Psoas muscle (tissue), 8 donors: ENCODE measurements around the gene GALP. TPM values are rescaled to one million over a fixed set of nuclear protein-coding genes. Genes with fewer than 3 reads are reported as not detected.
"Not testable (repeated sequence)": the region's sequence is repeated elsewhere in the genome, so short reads cannot be mapped to it uniquely, and the experiment has no call there.

Source experiments
- ATAC-seq, 4 donors: fragments of 200-7000 bp; cut with Tn5 transposase; one replicate each; pipeline ENCODE4 v1.9.1; 2020; ENCODE audit warnings: moderate library complexity in 3 of 4, mild to moderate bottlenecking in 2 of 4
- DNase-seq, 2 donors: peaks; one replicate each; pipeline ENCODE4 v3.0.0-alpha.2; 2020
- H3K27ac ChIP-seq: fragments of 200-600 bp; one replicate; pipeline ENCODE4 v1.8.0; 2022
- H3K27me3 ChIP-seq, 3 donors: fragments of 200-600 bp in 1 of 3; one replicate each; pipeline versions ENCODE4 v1.6.1 to v1.8.0; 2013 to 2022; ENCODE audit warnings: low read length in 2 of 3, mild to moderate bottlenecking in 2 of 3, moderate library complexity in 1 of 3; ENCODE audit not compliant: insufficient read depth in 3 of 3
- H3K36me3 ChIP-seq, 2 donors: fragments of 200-600 bp in 1 of 2; one replicate each; pipeline versions ENCODE4 v1.6.1 to v1.8.0; 2013 to 2022; ENCODE audit warnings: low read depth in 1 of 2, mild to moderate bottlenecking in 1 of 2, moderate library complexity in 1 of 2; ENCODE audit not compliant: insufficient read depth in 1 of 2
- H3K4me1 ChIP-seq: fragments of 200-600 bp; one replicate; pipeline ENCODE4 v1.8.0; 2022
- H3K4me3 ChIP-seq: fragments of 200-600 bp; one replicate; pipeline ENCODE4 v1.8.0; 2022; ENCODE audit warnings: mild to moderate bottlenecking
- H3K9me3 ChIP-seq: fragments of 200-600 bp; one replicate; pipeline ENCODE4 v1.8.0; 2022
- WGBS, 3 donors: extraction: QIAGEN DNeasy Blood & Tissue Kit; methylation state at CpG; one replicate each; pipeline versions ENCODE4 v1.1.6 to v1.1.7; 2013; 5-methylcytosine and 5-hydroxymethylcytosine counted together
- intact Hi-C, 2 donors: fragments of 100-400 bp; cut with DNase I; formaldehyde crosslinking; loops; one replicate each; pipeline versions ENCODE4 v1.11.0 to v1.14.2; 2022
- polyA plus RNA-seq, 3 donors: library from polyadenylated mRNA; stranded (reverse); fragments of 200-250 nt; gene quantifications; one replicate each; pipeline ENCODE4 v1.2.3, GENCODE V29; 2013
- total RNA-seq, 4 donors: library from RNA; stranded (reverse); fragmentation: NEBNext Ultra II Directional in 2 of 4; extraction: Animal tissue kit (Norgen Biotek cat#: 25700) in 2 of 4; gene quantifications; one replicate each; pipeline versions ENCODE4 v1.2.1 to v1.2.4, GENCODE V29; 2021 to 2023
- TF ChIP-seq, protein P1 (sequence below): fragments of 200-600 bp; IDR thresholded peaks from one replicate; pipeline ENCODE4 v1.8.0; 2022; ENCODE audit warnings: antibody characterized with exemption
- donor health status: healthy with polysubstance abuse.
- donor health status: DM: no; HTN: no; CAD: no; lungs with moderate emphysema.
- donor health status: Bipolar disorder and iron deficiency.
- donor health status: healthy.
- donor health status: DM: yes; HTN: yes; CAD: no.
- donor health status: DM: no; HTN: no; CAD: no.
- donor health status: DM: no; HTN: no; CAD: no.
- donor health status: DM: yes; HTN: yes; CAD: no.

Gene GALP
- total and polyA plus RNA-seq, 7 donors, result not detected

DNA sequence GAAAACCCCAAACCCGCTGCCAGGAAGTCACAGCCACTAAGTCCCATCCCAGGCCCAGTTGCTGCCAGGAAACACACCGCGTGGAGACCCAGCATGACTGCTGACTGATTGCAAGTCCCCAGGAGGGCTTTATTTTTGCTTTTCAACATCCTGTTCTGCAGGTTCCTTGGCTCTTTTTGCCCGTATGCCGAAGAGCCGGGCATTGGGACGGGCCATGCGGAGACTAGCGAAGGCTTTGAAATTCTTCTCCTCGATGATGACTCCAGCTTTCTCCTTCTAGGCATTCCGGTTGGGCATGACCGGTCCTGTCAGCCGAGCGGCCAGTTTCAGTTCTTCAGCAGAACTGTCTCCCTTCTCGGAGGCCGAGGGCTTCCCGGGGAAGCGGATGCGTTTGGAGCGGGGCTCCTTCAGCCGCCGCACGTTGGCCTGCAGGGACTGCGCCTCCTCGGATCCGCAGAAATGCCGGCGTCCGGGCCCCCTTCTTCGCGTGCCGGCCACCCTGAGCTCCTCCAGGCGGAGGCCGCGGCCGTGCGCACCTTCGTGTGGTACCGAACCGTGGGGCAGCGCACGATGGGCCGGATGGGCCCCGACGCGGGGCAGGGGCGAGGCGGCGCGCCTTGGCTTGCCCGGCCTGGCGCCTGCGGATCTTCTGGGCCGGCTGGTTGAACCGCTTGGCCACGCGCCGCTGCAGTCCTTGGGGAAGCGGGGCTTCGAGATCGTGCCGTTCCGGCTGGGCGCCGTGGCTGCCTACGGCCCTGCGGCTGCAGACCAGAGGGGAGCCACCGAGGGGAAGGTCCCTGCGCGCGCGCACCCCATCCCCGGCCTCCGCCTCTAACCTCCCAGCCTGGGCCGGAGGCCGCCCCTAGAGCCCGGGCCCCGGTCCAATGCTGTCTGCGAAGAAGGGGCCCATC is 41.5 kb downstream of the GALP start:
- H3K4me1 ChIP-seq, result no peaks in the 10 kb centered on the region
- WGBS, 3 donors, result 3 to 5% (median 4%) methylated on average over 56 to 79 of the region's 79 CpGs
- H3K27me3 ChIP-seq, result peaks cover 5 to 20% (median 9%) of the 10 kb centered on the region in 3 donors
- TF ChIP-seq, protein P1, sequence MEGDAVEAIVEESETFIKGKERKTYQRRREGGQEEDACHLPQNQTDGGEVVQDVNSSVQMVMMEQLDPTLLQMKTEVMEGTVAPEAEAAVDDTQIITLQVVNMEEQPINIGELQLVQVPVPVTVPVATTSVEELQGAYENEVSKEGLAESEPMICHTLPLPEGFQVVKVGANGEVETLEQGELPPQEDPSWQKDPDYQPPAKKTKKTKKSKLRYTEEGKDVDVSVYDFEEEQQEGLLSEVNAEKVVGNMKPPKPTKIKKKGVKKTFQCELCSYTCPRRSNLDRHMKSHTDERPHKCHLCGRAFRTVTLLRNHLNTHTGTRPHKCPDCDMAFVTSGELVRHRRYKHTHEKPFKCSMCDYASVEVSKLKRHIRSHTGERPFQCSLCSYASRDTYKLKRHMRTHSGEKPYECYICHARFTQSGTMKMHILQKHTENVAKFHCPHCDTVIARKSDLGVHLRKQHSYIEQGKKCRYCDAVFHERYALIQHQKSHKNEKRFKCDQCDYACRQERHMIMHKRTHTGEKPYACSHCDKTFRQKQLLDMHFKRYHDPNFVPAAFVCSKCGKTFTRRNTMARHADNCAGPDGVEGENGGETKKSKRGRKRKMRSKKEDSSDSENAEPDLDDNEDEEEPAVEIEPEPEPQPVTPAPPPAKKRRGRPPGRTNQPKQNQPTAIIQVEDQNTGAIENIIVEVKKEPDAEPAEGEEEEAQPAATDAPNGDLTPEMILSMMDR, result no peak
- peak overlapping the region; percentile 54 for H3K4me3 ChIP-seq
- ATAC-seq (no peak), DNase-seq (no peak)
- H3K36me3 ChIP-seq, result no peaks in the 10 kb centered on the region
- intact Hi-C loops, result no loop called here
- no peak overlapping the region for H3K27ac ChIP-seq
- no peaks in the 10 kb centered on the region for H3K9me3 ChIP-seq

DNA sequence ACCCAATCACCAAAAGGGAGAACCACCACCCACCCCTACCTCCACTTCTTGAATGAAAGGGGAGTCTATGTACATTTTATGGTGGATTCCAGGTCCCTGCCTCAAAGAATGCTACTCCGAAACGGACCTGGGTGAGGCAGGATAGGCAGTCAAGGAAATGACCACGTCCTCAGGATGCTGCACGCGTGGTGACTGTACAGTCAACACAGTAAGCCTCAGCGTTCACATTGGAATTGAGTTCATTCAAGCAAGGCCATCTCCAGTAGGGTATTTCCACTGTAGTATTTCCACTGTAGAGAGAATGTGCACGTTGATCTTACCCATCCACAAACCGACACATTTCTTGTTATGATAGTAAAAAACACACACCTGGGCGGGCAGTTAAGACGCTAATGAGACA is 43.2 kb downstream of the GALP start:
- Histone ChIP-seq H3K4me1 (no peaks in the 10 kb centered on the region), H3K4me3 (no peak overlapping the region), H3K27me3 (peaks cover 5 to 20% (median 9%) of the 10 kb centered on the region in 3 donors), H3K9me3 (no peaks in the 10 kb centered on the region), H3K36me3 (no peaks in the 10 kb centered on the region), H3K27ac (no peak overlapping the region)
- no peak for ATAC-seq
- 85 to 86% (median 85%) methylated on average over 10 of the region's 10 CpGs for WGBS, 3 donors
- TF ChIP-seq, protein P1, result no peak
- no peak for DNase-seq
- intact Hi-C loops, result no loop called here

GRCh38 chr19:56221442-56221841 is 45.6 kb downstream of the GALP start:
- H3K4me3 ChIP-seq, H3K27ac ChIP-seq, H3K4me1 ChIP-seq, H3K36me3 ChIP-seq, H3K9me3 ChIP-seq, intact Hi-C loops, DNase-seq, ATAC-seq: not testable (repeated sequence)
- H3K27me3 ChIP-seq, result peaks cover 0 to 12% (median 7%) of the 10 kb centered on the region in 3 donors
- WGBS, 3 donors, result 53 to 65% (median 58%) methylated on average over 9 of the region's 9 CpGs

DNA sequence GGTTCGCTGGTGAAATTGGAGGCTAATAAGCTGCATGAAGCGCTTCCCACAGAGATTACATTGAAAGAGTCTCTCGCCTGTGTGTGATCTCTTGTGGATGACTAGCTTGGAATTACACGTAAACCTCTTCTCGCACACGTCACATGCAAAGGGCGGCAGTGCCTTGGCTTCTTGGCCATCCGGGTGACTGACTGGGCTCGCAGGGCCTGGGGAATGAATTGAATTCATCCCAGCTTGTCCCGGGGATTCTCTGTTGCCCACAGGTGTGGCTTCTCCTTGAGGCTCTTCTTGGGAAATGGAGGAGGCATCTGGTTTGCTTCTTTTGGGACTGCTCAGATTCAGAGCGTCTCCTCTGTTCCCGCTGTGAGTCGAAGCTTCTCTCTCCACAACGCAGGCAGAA is 46.0 kb downstream of the GALP start:
- Histone ChIP-seq H3K9me3 (no peaks in the 10 kb centered on the region), H3K36me3 (no peaks in the 10 kb centered on the region), H3K27me3 (peaks cover 0 to 12% (median 4%) of the 10 kb centered on the region in 3 donors), H3K27ac (no peak overlapping the region), H3K4me3 (no peak overlapping the region), H3K4me1 (no peaks in the 10 kb centered on the region)
- DNase-seq, result no peak
- intact Hi-C loops, result no loop called here
- ATAC-seq, result no peak
- WGBS, 3 donors, result 91 to 93% (median 92%) methylated on average over 14 of the region's 14 CpGs
- TF ChIP-seq, protein P1, result no peak

DNA sequence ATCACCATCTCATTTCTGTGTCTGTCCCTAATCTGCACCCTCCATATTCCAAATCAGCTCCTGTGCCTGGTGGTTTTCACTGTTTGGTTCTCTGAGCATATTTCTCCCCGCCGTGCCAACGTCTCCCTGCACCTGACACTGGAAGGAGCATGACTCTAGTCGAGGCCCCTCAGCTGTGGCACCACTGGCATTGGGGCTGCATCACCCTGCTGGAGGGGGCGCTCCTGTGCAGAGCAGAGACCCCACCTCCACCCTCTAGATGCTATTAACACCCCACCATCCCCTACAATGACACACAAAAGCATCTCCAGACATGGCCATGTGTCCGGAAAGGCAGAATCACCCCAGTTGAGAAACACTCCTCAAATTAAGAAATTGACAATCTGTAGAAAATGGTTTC is 47.1 kb downstream of the GALP start:
- DNase-seq, result no peak
- no peak overlapping the region for H3K4me3 ChIP-seq
- TF ChIP-seq, protein P1, result no peak
- no peaks in the 10 kb centered on the region for H3K9me3 ChIP-seq
- no peak for ATAC-seq
- WGBS, 3 donors, result 72 to 76% (median 76%) methylated on average over 6 of the region's 6 CpGs
- peaks cover 0 to 2% (median 0%) of the 10 kb centered on the region in 3 donors for H3K27me3 ChIP-seq
- no peaks in the 10 kb centered on the region for H3K4me1 ChIP-seq
- no peak overlapping the region for H3K27ac ChIP-seq
- no peaks in the 10 kb centered on the region for H3K36me3 ChIP-seq
- intact Hi-C loops, result no loop called here
